GM12878 (cell line): Measurements from ENCODE around the gene SPI1. TPM values are rescaled to one million over a fixed set of nuclear protein-coding genes. Genes with fewer than 3 reads are reported as not detected.

Source experiments
- BCL11A ChIP-seq: IDR thresholded peaks from 2 replicates; pipeline ENCODE4 v1.6.1; 2011; ENCODE audit warnings: low read depth, low read length
- CBX3 ChIP-seq: fragments of 200-600 bp; sonication (generic); IDR thresholded peaks from 2 replicates; pipeline ENCODE4 v1.6.1; 2016; ENCODE audit warnings: low read depth, borderline replicate concordance
- CREM ChIP-seq: IDR thresholded peaks from 2 replicates; pipeline ENCODE4 v1.6.1; 2014; ENCODE audit warnings: antibody characterized with exemption, low read depth
- EGR1 ChIP-seq, 2 experiments: IDR thresholded peaks; 1 replicate in 1 of 2; 2 replicates in 1 of 2; pipeline ENCODE4 v1.6.1; 2011 to 2012; ENCODE audit warnings: low read depth in 2 of 2, low read length in 2 of 2, borderline replicate concordance in 1 of 2, mild to moderate bottlenecking in 1 of 2, moderate library complexity in 1 of 2
- GATAD2B ChIP-seq: fragments of 450-650 bp; conservative IDR thresholded peaks from 2 replicates; pipeline ENCODE4 v1.6.1; 2017; ENCODE audit warnings: low read depth, mild to moderate bottlenecking, moderate library complexity
- HDGF ChIP-seq: fragments of 450-650 bp; IDR thresholded peaks from 2 replicates; pipeline ENCODE4 v1.6.1; 2016; ENCODE audit warnings: antibody characterized with exemption
- IRF5 ChIP-seq: fragments of 450-650 bp; IDR thresholded peaks from 2 replicates; pipeline ENCODE4 v1.6.1; 2017; ENCODE audit warnings: borderline replicate concordance
- MYB ChIP-seq: fragments of 150-350 bp; IDR thresholded peaks from 2 replicates; pipeline ENCODE4 v1.6.1; 2014; ENCODE audit warnings: mild to moderate bottlenecking, low read depth, low read length, borderline replicate concordance
- NR2F1 ChIP-seq: fragments of 450-650 bp; conservative IDR thresholded peaks from 2 replicates; pipeline ENCODE4 v1.6.1; 2017; ENCODE audit warnings: mild to moderate bottlenecking
- PML ChIP-seq: IDR thresholded peaks from 2 replicates; pipeline ENCODE4 v1.6.1; 2012; ENCODE audit warnings: low read length, inconsistent platforms
- RUNX3 ChIP-seq: IDR thresholded peaks from 2 replicates; pipeline ENCODE4 v1.6.1; 2012; ENCODE audit warnings: low read length, inconsistent platforms
- STAT1 ChIP-seq: fragments of 450-650 bp; conservative IDR thresholded peaks from 2 replicates; pipeline ENCODE4 v1.6.1; 2014; ENCODE audit warnings: antibody characterized with exemption, mild to moderate bottlenecking
- SUZ12 ChIP-seq: fragments of 200-600 bp; sonication (generic); IDR thresholded peaks from one replicate; pipeline ENCODE4 v1.6.1; 2018; ENCODE audit warnings: antibody characterized with exemption, mild to moderate bottlenecking; ENCODE audit not compliant: unreplicated experiment
- USF2 ChIP-seq: IDR thresholded peaks from 2 replicates; pipeline ENCODE4 v1.6.1; 2011; ENCODE audit warnings: low read depth, low read length, improper control_type of control experiment, borderline replicate concordance
- YY1 ChIP-seq: IDR thresholded peaks from 2 replicates; pipeline ENCODE4 v1.6.1; 2011; ENCODE audit warnings: low read depth, mild to moderate bottlenecking, low read length
- ZNF384 ChIP-seq: IDR thresholded peaks from 2 replicates; pipeline ENCODE4 v1.6.1; 2012; ENCODE audit warnings: low read depth, mild to moderate bottlenecking, low read length, improper control_type of control experiment, borderline replicate concordance
- ZSCAN29 ChIP-seq: fragments of 450-650 bp; IDR thresholded peaks from 2 replicates; pipeline ENCODE4 v1.6.1; 2017; ENCODE audit warnings: mild to moderate bottlenecking, moderate library complexity
- polyA plus RNA-seq, 11 experiments: library from polyadenylated mRNA; depleted of rRNA in 4 of 11; unstranded in 6 of 11; stranded (reverse) in 5 of 11; fragments of >200 nt; fragmentation: Nextera tagmentation in 4 of 11; fragmentation: Illumina TruSeq in 1 of 11; extraction: Ambion mirVana in 4 of 11; extraction: Trizol in 1 of 11; gene quantifications; 1 replicate in 1 of 11; 2 replicates in 10 of 11; pipeline versions ENCODE4 v1.2.1 to v1.2.3, GENCODE V29; 2011 to 2016; ENCODE audit warnings: inconsistent platforms in 2 of 11, missing spikeins in 2 of 11, low read depth in 1 of 11
- total RNA-seq, 4 experiments: library from RNA; depleted of rRNA in 3 of 4; stranded (reverse); fragments of >200 nt in 3 of 4; fragmentation: Illumina TruSeq in 1 of 4; extraction: Trizol in 1 of 4; gene quantifications; 2 replicates each; pipeline versions ENCODE4 v1.2.1 to v1.2.3, GENCODE V29; 2013 to 2021
- TF ChIP-seq, protein P1 (sequence below): fragments of 450-650 bp; formaldehyde crosslinking; IDR thresholded peaks from 2 replicates; pipeline ENCODE4 v1.4.0; 2020; ENCODE audit warnings: mild to moderate bottlenecking, moderate library complexity
- TF ChIP-seq, protein P2 (sequence below), 3 experiments: IDR thresholded peaks in 2 of 3; conservative IDR thresholded peaks in 1 of 3; 2 replicates each; pipeline ENCODE4 v1.5.1; 2011; ENCODE audit warnings: low read depth in 3 of 3, low read length in 3 of 3, mild to moderate bottlenecking in 3 of 3, control low read depth in 2 of 3, moderate library complexity in 2 of 3, inconsistent platforms in 1 of 3, mixed read lengths in 1 of 3; ENCODE audit not compliant: control insufficient read depth in 2 of 3, insufficient read depth in 1 of 3; ENCODE audit errors: extremely low read depth in 1 of 3
- TF ChIP-seq, protein P3 (sequence below): fragments of 450-650 bp; IDR thresholded peaks from 2 replicates; pipeline ENCODE4 v1.6.1; 2017; ENCODE audit warnings: low read depth, mild to moderate bottlenecking, moderate library complexity

Gene SPI1
- total and polyA plus RNA-seq, 10 of the 15 experiments (the other 5 are each of a cell fraction or from before 2014, with no cell fraction given) = 0.05 to 31.1 (median 9.7) TPM

DNA sequence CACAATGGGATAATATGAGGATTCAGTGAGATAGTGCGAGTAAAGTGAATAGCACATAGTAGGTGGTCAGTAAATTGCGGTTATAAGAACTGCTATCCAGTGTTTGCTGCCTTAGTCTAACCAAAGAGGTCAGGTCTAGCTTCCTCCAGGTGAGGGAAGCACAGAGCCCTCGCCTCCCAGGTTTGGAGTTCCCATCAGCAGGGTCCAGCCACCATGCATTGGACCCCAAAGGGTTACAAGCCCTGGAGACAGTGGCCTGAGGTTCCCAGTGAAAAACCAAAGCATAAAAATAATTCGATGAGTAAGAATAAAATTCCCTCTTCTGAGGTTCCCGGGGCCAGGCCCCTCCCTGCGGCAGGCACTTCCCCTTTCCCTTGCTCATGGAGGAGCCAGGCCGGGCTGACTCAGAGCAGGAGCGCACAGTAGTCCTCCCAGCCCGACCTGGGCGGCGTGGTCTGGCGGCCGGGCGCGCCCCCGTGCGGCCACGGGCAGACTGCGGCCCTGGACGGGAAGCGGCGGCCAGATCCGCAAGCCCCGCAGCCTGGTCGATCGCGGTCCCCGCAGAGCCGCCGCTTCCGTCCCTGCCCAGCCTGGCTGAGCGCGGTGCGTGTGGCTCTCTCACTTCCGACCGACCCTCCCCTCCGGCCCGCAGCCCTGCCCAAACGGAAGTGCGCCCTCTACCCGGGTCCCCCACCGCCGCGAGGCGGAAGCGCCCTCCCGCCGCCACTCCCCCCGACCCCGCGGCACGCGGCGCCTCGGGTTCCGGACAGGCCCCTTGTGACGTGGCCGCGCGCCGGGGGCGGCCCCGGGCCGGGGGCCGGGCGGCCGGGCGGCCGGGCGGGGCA is 29.6 kb upstream of the SPI1 start, which contains the start of gene SLC39A13 (continued):
- TF ChIP-seq, protein P1, sequence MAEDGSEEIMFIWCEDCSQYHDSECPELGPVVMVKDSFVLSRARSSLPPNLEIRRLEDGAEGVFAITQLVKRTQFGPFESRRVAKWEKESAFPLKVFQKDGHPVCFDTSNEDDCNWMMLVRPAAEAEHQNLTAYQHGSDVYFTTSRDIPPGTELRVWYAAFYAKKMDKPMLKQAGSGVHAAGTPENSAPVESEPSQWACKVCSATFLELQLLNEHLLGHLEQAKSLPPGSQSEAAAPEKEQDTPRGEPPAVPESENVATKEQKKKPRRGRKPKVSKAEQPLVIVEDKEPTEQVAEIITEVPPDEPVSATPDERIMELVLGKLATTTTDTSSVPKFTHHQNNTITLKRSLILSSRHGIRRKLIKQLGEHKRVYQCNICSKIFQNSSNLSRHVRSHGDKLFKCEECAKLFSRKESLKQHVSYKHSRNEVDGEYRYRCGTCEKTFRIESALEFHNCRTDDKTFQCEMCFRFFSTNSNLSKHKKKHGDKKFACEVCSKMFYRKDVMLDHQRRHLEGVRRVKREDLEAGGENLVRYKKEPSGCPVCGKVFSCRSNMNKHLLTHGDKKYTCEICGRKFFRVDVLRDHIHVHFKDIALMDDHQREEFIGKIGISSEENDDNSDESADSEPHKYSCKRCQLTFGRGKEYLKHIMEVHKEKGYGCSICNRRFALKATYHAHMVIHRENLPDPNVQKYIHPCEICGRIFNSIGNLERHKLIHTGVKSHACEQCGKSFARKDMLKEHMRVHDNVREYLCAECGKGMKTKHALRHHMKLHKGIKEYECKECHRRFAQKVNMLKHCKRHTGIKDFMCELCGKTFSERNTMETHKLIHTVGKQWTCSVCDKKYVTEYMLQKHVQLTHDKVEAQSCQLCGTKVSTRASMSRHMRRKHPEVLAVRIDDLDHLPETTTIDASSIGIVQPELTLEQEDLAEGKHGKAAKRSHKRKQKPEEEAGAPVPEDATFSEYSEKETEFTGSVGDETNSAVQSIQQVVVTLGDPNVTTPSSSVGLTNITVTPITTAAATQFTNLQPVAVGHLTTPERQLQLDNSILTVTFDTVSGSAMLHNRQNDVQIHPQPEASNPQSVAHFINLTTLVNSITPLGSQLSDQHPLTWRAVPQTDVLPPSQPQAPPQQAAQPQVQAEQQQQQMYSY (CRISPR knock-in tag) = no peak
- TF ChIP-seq USF2 (no peak), RUNX3 (peak; percentile 79), CREM (peak; percentile 96), IRF5 (peak; percentile 90), PML (no peak; the same call in 1 of the 2 replicates), BCL11A (0 out of 2 replicates have a peak, but pooled peaks have one; percentile 10), CBX3 (no peak), EGR1 (IDR thresholded peaks at IDR 0.05; ENCODE audit: borderline replicate concordance in 1 of 2, low read depth in 2 of 2, low read length in 2 of 2) (peak; percentile 70 to 75), NR2F1 (peak; percentile 89), MYB (no peak), GATAD2B (peak; percentile 100), ZNF384 (no peak), SUZ12 (no peak), ZSCAN29 (peak; percentile 92), HDGF (no peak), STAT1 (peak; percentile 98; the same call in 1 of the 2 replicates), YY1 (peak; percentile 85; the same call in 1 of the 2 replicates)
- TF ChIP-seq, protein P2, sequence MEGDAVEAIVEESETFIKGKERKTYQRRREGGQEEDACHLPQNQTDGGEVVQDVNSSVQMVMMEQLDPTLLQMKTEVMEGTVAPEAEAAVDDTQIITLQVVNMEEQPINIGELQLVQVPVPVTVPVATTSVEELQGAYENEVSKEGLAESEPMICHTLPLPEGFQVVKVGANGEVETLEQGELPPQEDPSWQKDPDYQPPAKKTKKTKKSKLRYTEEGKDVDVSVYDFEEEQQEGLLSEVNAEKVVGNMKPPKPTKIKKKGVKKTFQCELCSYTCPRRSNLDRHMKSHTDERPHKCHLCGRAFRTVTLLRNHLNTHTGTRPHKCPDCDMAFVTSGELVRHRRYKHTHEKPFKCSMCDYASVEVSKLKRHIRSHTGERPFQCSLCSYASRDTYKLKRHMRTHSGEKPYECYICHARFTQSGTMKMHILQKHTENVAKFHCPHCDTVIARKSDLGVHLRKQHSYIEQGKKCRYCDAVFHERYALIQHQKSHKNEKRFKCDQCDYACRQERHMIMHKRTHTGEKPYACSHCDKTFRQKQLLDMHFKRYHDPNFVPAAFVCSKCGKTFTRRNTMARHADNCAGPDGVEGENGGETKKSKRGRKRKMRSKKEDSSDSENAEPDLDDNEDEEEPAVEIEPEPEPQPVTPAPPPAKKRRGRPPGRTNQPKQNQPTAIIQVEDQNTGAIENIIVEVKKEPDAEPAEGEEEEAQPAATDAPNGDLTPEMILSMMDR (IDR thresholded peaks at IDR 0.05 in 2 of 3, conservative IDR thresholded peaks at IDR 0.05 in 1 of 3; ENCODE audit: control insufficient read depth in 2 of 3, extremely low read depth in 1 of 3, insufficient read depth in 1 of 3, low read depth in 3 of 3, low read length in 3 of 3) = peak; percentile 71 to 96 (median 79); a peak in 4 of 6 replicates
- TF ChIP-seq, protein P3, sequence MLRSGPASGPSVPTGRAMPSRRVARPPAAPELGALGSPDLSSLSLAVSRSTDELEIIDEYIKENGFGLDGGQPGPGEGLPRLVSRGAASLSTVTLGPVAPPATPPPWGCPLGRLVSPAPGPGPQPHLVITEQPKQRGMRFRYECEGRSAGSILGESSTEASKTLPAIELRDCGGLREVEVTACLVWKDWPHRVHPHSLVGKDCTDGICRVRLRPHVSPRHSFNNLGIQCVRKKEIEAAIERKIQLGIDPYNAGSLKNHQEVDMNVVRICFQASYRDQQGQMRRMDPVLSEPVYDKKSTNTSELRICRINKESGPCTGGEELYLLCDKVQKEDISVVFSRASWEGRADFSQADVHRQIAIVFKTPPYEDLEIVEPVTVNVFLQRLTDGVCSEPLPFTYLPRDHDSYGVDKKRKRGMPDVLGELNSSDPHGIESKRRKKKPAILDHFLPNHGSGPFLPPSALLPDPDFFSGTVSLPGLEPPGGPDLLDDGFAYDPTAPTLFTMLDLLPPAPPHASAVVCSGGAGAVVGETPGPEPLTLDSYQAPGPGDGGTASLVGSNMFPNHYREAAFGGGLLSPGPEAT = peak; percentile 88
